Measurements from ENCODE around the gene PACSIN2.
A peak's percentile ranks its signal among the peaks of the same experiment; 100 is the strongest.
"Not testable (repeated sequence)": the region's sequence is repeated elsewhere in the genome, so short reads cannot be mapped to it uniquely, and the experiment has no call there.

PACSIN2 gene

GRCh38 chr22:43014869-43015676 is at the start of gene PACSIN2:
PACSIN2 (minus strand) TSS chr22:43015149; CDS start chr22:42912080, 103,069 bp downstream.
- DNase-seq, result peak; percentile 96

GRCh38 chr22:43060183-43060582 is 45.2 kb upstream of the PACSIN2 start:
- no peak for DNase-seq

GRCh38 chr22:43057641-43058040 is 42.7 kb upstream of the PACSIN2 start:
- DNase-seq, result no peak

- DNase-seq, result no peak
Measured at GRCh38 chr22:43053176-43053575, 38.2 kb upstream of the PACSIN2 start.

GRCh38 chr22:43050995-43051394 is 36.0 kb upstream of the PACSIN2 start:
- no peak for DNase-seq

GRCh38 chr22:43047605-43048004 is 32.7 kb upstream of the PACSIN2 start:
- DNase-seq, result no peak

- no peak for DNase-seq
Measured at GRCh38 chr22:43044290-43044712, 29.4 kb upstream of the PACSIN2 start.

GRCh38 chr22:43042101-43042780 is 27.3 kb upstream of the PACSIN2 start:
- DNase-seq, result no peak

GRCh38 chr22:43039800-43040199 is 24.9 kb upstream of the PACSIN2 start:
- DNase-seq, result no peak

- no peak for DNase-seq
Measured at GRCh38 chr22:43038325-43038724, 23.4 kb upstream of the PACSIN2 start.

- peak; percentile 21 for DNase-seq
Measured at GRCh38 chr22:43036282-43036829, 21.4 kb upstream of the PACSIN2 start.

GRCh38 chr22:43035250-43035649 is 20.3 kb upstream of the PACSIN2 start:
- no peak for DNase-seq

- no peak for DNase-seq
Measured at GRCh38 chr22:43031617-43032016, 16.7 kb upstream of the PACSIN2 start.

- peak; percentile 43 for DNase-seq
Measured at GRCh38 chr22:43018615-43019014, 3.7 kb upstream of the PACSIN2 start.

GRCh38 chr22:43017525-43018460 is 2.8 kb upstream of the PACSIN2 start:
- peak; percentile 26 for DNase-seq

- DNase-seq, result not testable (repeated sequence)
Measured at GRCh38 chr22:43016150-43016549, 1.2 kb upstream of the PACSIN2 start.

GRCh38 chr22:43015677-43016042 is 711 bp upstream of the PACSIN2 start:
- no peak for DNase-seq

GRCh38 chr22:43014316-43014868 is 557 bp downstream of the PACSIN2 start:
- no peak for DNase-seq

GRCh38 chr22:43013355-43014315 is 1.3 kb downstream of the PACSIN2 start:
- no peak for DNase-seq

- DNase-seq, result no peak
Measured at GRCh38 chr22:43012390-43012789, 2.6 kb downstream of the PACSIN2 start.

- DNase-seq, result peak; percentile 53
Measured at GRCh38 chr22:43011079-43011478, 3.9 kb downstream of the PACSIN2 start.
